Hepatocyte (in vitro differentiated cells): ENCODE data around the gene NEMF. TPM values are rescaled to one million over a fixed set of nuclear protein-coding genes. Genes with fewer than 3 reads are reported as not detected.
A peak's percentile ranks its signal among the peaks of the same experiment; 100 is the strongest.

Source experiments
- DNase-seq: peaks from one replicate; pipeline ENCODE4 v3.0.0-alpha.2; 2016; ENCODE audit warnings: low spot score
- H2AFZ ChIP-seq: fragments of 200-600 bp; sonication (generic); 2 replicates; pipeline ENCODE4 v1.6.0; 2016; ENCODE audit warnings: antibody characterized with exemption, mild to moderate bottlenecking
- H3K27ac ChIP-seq: fragments of 200-600 bp; sonication (generic); 2 replicates; pipeline ENCODE4 v1.5.1; 2016; ENCODE audit warnings: mild to moderate bottlenecking
- H3K27me3 ChIP-seq: fragments of 200-600 bp; sonication (generic); 2 replicates; pipeline ENCODE4 v1.6.1; 2016
- H3K36me3 ChIP-seq: fragments of 200-600 bp; sonication (generic); replicated peaks from 2 replicates; pipeline ENCODE4 v1.5.1; 2016; ENCODE audit warnings: low read depth; ENCODE audit not compliant: insufficient read depth
- H3K4me1 ChIP-seq: fragments of 200-600 bp; sonication (generic); 2 replicates; pipeline ENCODE4 v1.5.1; 2016; ENCODE audit warnings: mild to moderate bottlenecking, moderate library complexity; ENCODE audit not compliant: insufficient read depth
- H3K4me2 ChIP-seq: fragments of 200-600 bp; sonication (generic); 2 replicates; pipeline ENCODE4 v1.6.0; 2016
- H3K4me3 ChIP-seq: fragments of 200-600 bp; sonication (generic); 2 replicates; pipeline ENCODE4 v1.5.1; 2016; ENCODE audit warnings: mild to moderate bottlenecking
- H3K79me2 ChIP-seq: fragments of 200-600 bp; sonication (generic); 2 replicates; pipeline ENCODE4 v1.6.0; 2017; ENCODE audit warnings: mild to moderate bottlenecking
- H3K9me2 ChIP-seq: fragments of 200-600 bp; sonication (generic); replicated peaks from 2 replicates; pipeline ENCODE4 v1.6.0; 2017; ENCODE audit warnings: mild to moderate bottlenecking; ENCODE audit not compliant: insufficient read depth
- H3K9me3 ChIP-seq: fragments of 200-600 bp; sonication (generic); 2 replicates; pipeline ENCODE4 v1.5.1; 2016; ENCODE audit warnings: low read depth, mild to moderate bottlenecking
- H4K20me1 ChIP-seq: fragments of 200-600 bp; sonication (generic); 2 replicates; pipeline ENCODE4 v1.6.0; 2016; ENCODE audit warnings: mild to moderate bottlenecking; ENCODE audit not compliant: insufficient read depth, poor library complexity, severe bottlenecking
- CTCF ChIP-seq: fragments of 200-600 bp; sonication (generic); IDR thresholded peaks from 2 replicates; pipeline ENCODE4 v1.5.1; 2016; ENCODE audit warnings: antibody characterized with exemption, mild to moderate bottlenecking; ENCODE audit not compliant: poor library complexity
- EZH2 ChIP-seq: fragments of 200-600 bp; sonication (generic); IDR thresholded peaks from 2 replicates; pipeline ENCODE4 v1.6.1; 2016; ENCODE audit warnings: antibody characterized with exemption, mild to moderate bottlenecking, borderline replicate concordance
- EZH2phosphoT487 ChIP-seq: fragments of 200-600 bp; sonication (generic); IDR thresholded peaks from one replicate; pipeline ENCODE4 v1.6.1; 2018; ENCODE audit warnings: antibody characterized with exemption, mild to moderate bottlenecking, low read depth, moderate library complexity; ENCODE audit not compliant: unreplicated experiment, severe bottlenecking
- WGBS: methylation state at CpG from one replicate; pipeline ENCODE4 v1.1.6; 2016; ENCODE audit warnings: low lambda C conversion rate; ENCODE audit errors: missing lambda C conversion rate; 5-methylcytosine and 5-hydroxymethylcytosine counted together
- polyA plus RNA-seq: library from polyadenylated mRNA; unstranded; fragments of >200 nt; fragmentation: Nextera tagmentation; extraction: Ambion mirVana; gene quantifications from 2 replicates; pipeline ENCODE4 v1.2.1, GENCODE V29; 2016
- total RNA-seq: library from RNA; depleted of rRNA; stranded (reverse); fragments of >200 nt; gene quantifications from 2 replicates; pipeline ENCODE4 v1.2.3, GENCODE V29; 2014

Gene NEMF
- total and polyA plus RNA-seq, 2 experiments from 2014 or later: 34.0 to 49.5 TPM

DNA sequence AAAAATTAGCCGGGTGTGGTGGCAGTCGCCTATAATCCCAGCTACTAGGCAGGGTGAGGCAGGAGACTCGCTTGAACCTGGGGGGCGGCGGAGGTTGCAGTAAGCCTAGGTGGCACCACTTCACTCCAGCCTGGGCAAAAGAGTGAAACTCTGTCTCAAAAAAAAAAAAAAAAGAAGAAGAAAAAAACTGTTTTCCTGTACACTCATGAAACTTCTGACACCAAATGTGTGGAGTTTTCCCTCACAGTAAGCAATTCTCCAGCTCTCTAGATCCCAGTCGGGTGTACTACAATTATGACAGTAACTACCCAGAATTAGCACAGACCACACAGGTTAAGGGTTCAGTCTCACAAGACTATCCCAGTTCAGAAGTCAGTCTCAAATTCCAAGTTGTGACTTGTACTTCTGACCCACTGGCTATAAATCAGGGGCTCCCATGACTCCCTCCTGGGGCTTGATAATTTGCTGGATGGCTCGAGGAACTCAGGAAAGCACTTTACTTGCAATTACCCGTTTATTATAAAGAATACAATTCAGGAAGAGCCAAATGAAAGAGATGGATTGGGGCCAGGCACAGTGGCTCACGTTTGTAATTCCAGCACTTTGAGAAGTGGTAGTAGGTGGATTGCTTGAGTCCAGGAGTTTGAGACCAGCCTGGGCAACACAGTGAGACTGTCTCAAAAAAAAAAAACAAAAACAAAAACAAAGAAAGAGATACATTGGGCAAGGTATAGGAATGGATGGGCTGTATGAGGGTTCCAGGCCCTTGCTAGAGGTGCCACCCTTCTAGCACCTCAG is 27.9 kb upstream of the NEMF start:
- no peaks in the 10 kb centered on the region for H3K79me2 ChIP-seq
- H3K27ac ChIP-seq: peak overlapping the region; percentile 57
- H2AFZ ChIP-seq: no peak overlapping the region
- H3K36me3 ChIP-seq: no peaks in the 10 kb centered on the region
- no peaks in the 10 kb centered on the region for H3K9me3 ChIP-seq
- H3K4me2 ChIP-seq: no peak overlapping the region
- DNase-seq: peak; percentile 30
- TF ChIP-seq CTCF: no peak
- TF ChIP-seq EZH2phosphoT487: no peak
- no peak for TF ChIP-seq EZH2
- H3K27me3 ChIP-seq: no peaks in the 10 kb centered on the region
- H3K9me2 ChIP-seq: no peaks in the 10 kb centered on the region
- no peaks in the 10 kb centered on the region for H3K4me1 ChIP-seq
- no peaks in the 10 kb centered on the region for H4K20me1 ChIP-seq
- WGBS: 68% methylated on average over 9 of the region's 9 CpGs
- no peak overlapping the region for H3K4me3 ChIP-seq

GRCh38 chr14:49879646-49880204 is 27.1 kb upstream of the NEMF start:
- Histone ChIP-seq H3K4me1 (no peaks in the 10 kb centered on the region), H3K36me3 (no peaks in the 10 kb centered on the region), H3K27me3 (no peaks in the 10 kb centered on the region), H3K4me2 (no peak overlapping the region), H3K4me3 (no peak overlapping the region), H3K9me2 (no peaks in the 10 kb centered on the region), H3K79me2 (no peaks in the 10 kb centered on the region), H4K20me1 (no peaks in the 10 kb centered on the region), H3K27ac (peak overlapping the region; percentile 57), H2AFZ (no peak overlapping the region), H3K9me3 (no peaks in the 10 kb centered on the region)
- DNase-seq: peak; percentile 54
- TF ChIP-seq EZH2 (no peak), CTCF (peak; percentile 46)
- 76% methylated on average over 8 of the region's 8 CpGs for WGBS

DNA sequence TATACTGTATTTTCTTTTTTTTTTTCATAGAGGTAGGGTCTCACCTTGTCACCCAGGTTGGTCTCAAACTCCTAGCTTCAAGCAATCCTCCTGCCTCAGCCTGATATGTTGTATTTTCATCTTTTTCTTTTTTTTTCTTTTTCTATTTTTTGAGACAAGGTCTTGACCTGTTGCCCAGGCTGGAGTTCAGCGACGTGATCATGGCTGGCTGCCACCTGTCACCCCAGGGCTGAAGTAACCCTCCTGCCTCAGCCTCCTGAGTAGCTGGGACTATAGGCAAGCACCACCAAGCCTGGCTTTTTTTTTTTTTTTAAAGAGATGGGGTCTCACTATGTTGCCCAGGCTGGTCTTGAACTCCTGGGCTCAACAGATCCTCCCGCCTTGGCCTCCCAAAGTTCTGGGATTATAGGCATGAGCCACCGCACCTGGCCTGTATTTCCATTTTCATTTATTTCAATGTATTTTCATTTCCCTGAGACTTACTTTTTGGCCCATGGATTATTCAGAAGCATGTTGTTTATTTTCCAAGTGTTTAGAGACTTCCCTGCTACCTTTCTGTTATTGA is 24.1 kb upstream of the NEMF start:
- no peak overlapping the region for H3K4me2 ChIP-seq
- DNase-seq: no peak
- H3K9me3 ChIP-seq: no peaks in the 10 kb centered on the region
- WGBS: 71% methylated on average over 4 of the region's 4 CpGs
- TF ChIP-seq EZH2 (no peak), CTCF (no peak), EZH2phosphoT487 (no peak)
- no peaks in the 10 kb centered on the region for H3K4me1 ChIP-seq
- no peak overlapping the region for H3K27ac ChIP-seq
- no peaks in the 10 kb centered on the region for H3K79me2 ChIP-seq
- no peak overlapping the region for H3K4me3 ChIP-seq
- no peaks in the 10 kb centered on the region for H4K20me1 ChIP-seq
- H3K27me3 ChIP-seq: no peaks in the 10 kb centered on the region
- H3K9me2 ChIP-seq: no peaks in the 10 kb centered on the region
- H2AFZ ChIP-seq: no peak overlapping the region
- no peaks in the 10 kb centered on the region for H3K36me3 ChIP-seq
